Astrocyte (in vitro differentiated cells and primary cell): ENCODE measurements around the gene ANKRD63. TPM values are rescaled to one million over a fixed set of nuclear protein-coding genes. Genes with fewer than 3 reads are reported as not detected.

Source experiments
- DNase-seq: peaks from one replicate; pipeline ENCODE4 v3.0.0-alpha.2; 2010; ENCODE audit warnings: low read depth
- FAIRE-seq: peaks from 2 replicates; lab custom pipeline; 2011; peaks lifted over from hg19 to GRCh38; lab: Jason Lieb, UNC
- H2AFZ ChIP-seq: 2 replicates; pipeline ENCODE4 v1.6.0; 2012; ENCODE audit warnings: low read depth, low read length, inconsistent platforms
- H3K27ac ChIP-seq: 2 replicates; pipeline ENCODE4 v1.5.1; 2011; ENCODE audit warnings: low read depth, low read length, inconsistent platforms
- H3K27me3 ChIP-seq: 2 replicates; pipeline ENCODE4 v1.6.0; 2011; ENCODE audit warnings: low read length, inconsistent platforms; ENCODE audit not compliant: insufficient read depth
- H3K36me3 ChIP-seq: 2 replicates; pipeline ENCODE4 v1.5.1; 2011; ENCODE audit warnings: low read length, inconsistent platforms; ENCODE audit not compliant: insufficient read depth
- H3K4me1 ChIP-seq: 2 replicates; pipeline ENCODE4 v1.5.1; 2011; ENCODE audit warnings: low read length, inconsistent platforms; ENCODE audit not compliant: insufficient read depth
- H3K4me2 ChIP-seq: 2 replicates; pipeline ENCODE4 v1.6.0; 2012; ENCODE audit warnings: low read length, inconsistent platforms
- H3K4me3 ChIP-seq: 2 replicates; pipeline ENCODE4 v1.5.1; 2011; ENCODE audit warnings: low read depth, mild to moderate bottlenecking, low read length, inconsistent platforms; ENCODE audit not compliant: insufficient read depth
- H3K79me2 ChIP-seq: 2 replicates; pipeline ENCODE4 v1.6.0; 2012; ENCODE audit warnings: mild to moderate bottlenecking, low read length, inconsistent platforms; ENCODE audit not compliant: insufficient read depth
- H3K9ac ChIP-seq: 2 replicates; pipeline ENCODE4 v1.6.0; 2012; ENCODE audit warnings: mild to moderate bottlenecking, low read length, inconsistent platforms
- H3K9me3 ChIP-seq: 2 replicates; pipeline ENCODE4 v1.5.1; 2012; ENCODE audit warnings: low read depth, mild to moderate bottlenecking, low read length, inconsistent platforms; ENCODE audit not compliant: insufficient read depth
- H4K20me1 ChIP-seq: 2 replicates; pipeline ENCODE4 v1.6.0; 2012; ENCODE audit warnings: low read length, inconsistent platforms; ENCODE audit not compliant: insufficient read depth
- H3K27ac Mint-ChIP-seq: one replicate; pipeline ENCODE4 v1.8.0; 2021; ENCODE audit warnings: mild to moderate bottlenecking, mixed read lengths; ENCODE audit not compliant: unreplicated experiment
- H3K27me3 Mint-ChIP-seq: one replicate; pipeline ENCODE4 v1.8.0; 2021; ENCODE audit warnings: low read depth, mixed read lengths; ENCODE audit not compliant: unreplicated experiment
- H3K36me3 Mint-ChIP-seq: one replicate; pipeline ENCODE4 v1.8.0; 2021; ENCODE audit warnings: low read depth, mixed read lengths; ENCODE audit not compliant: unreplicated experiment
- H3K4me1 Mint-ChIP-seq: one replicate; pipeline ENCODE4 v1.8.0; 2021; ENCODE audit warnings: low read depth, mixed read lengths; ENCODE audit not compliant: unreplicated experiment
- H3K4me3 Mint-ChIP-seq: one replicate; pipeline ENCODE4 v1.8.0; 2021; ENCODE audit warnings: mild to moderate bottlenecking, moderate library complexity, mixed read lengths; ENCODE audit not compliant: unreplicated experiment
- H3K9me3 Mint-ChIP-seq: one replicate; pipeline ENCODE4 v1.8.0; 2021; ENCODE audit warnings: mild to moderate bottlenecking, mixed read lengths; ENCODE audit not compliant: unreplicated experiment
- CTCF ChIP-seq: IDR thresholded peaks from 2 replicates; pipeline ENCODE4 v1.5.1; 2011; ENCODE audit warnings: low read depth, mild to moderate bottlenecking, inconsistent platforms, low read length, moderate library complexity; ENCODE audit not compliant: insufficient read depth
- EZH2 ChIP-seq: IDR thresholded peaks from 2 replicates; pipeline ENCODE4 v1.6.1; 2012; ENCODE audit warnings: mild to moderate bottlenecking, low read length, inconsistent platforms; ENCODE audit not compliant: insufficient read depth
- total RNA-seq: library from RNA; stranded (reverse); gene quantifications from 2 replicates; pipeline ENCODE4 v1.2.1, GENCODE V29; 2021

Gene ANKRD63
- total RNA-seq, 1 donor from 2014 or later = not detected

GRCh38 chr15:40310993-40311392 is 28.1 kb upstream of the ANKRD63 start:
- H3K27ac Mint-ChIP-seq = no peak overlapping the region
- peaks cover 53% of the 10 kb centered on the region for H3K27me3 Mint-ChIP-seq
- Histone ChIP-seq H2AFZ (no peak overlapping the region), H3K27me3 (peaks cover 9% of the 10 kb centered on the region), H3K4me1 (no peaks in the 10 kb centered on the region), H4K20me1 (no peaks in the 10 kb centered on the region), H3K9me3 (no peaks in the 10 kb centered on the region), H3K9ac (no peak overlapping the region), H3K27ac (no peak overlapping the region), H3K4me2 (no peak overlapping the region), H3K36me3 (no peaks in the 10 kb centered on the region), H3K79me2 (no peaks in the 10 kb centered on the region), H3K4me3 (no peak overlapping the region)
- FAIRE-seq (no peak), DNase-seq (no peak)
- H3K9me3 Mint-ChIP-seq = no peaks in the 10 kb centered on the region
- TF ChIP-seq EZH2 (no peak), CTCF (no peak)
- H3K36me3 Mint-ChIP-seq = no peaks in the 10 kb centered on the region
- no peak overlapping the region for H3K4me3 Mint-ChIP-seq
- H3K4me1 Mint-ChIP-seq = peaks cover 12% of the 10 kb centered on the region

- Mint-ChIP-seq H3K27ac (no peak overlapping the region), H3K4me3 (no peak overlapping the region), H3K9me3 (no peaks in the 10 kb centered on the region), H3K36me3 (no peaks in the 10 kb centered on the region), H3K27me3 (peaks cover 58% of the 10 kb centered on the region), H3K4me1 (peaks cover 10% of the 10 kb centered on the region)
- Histone ChIP-seq H3K9me3 (no peaks in the 10 kb centered on the region), H3K4me3 (no peak overlapping the region), H3K4me2 (no peak overlapping the region), H3K9ac (no peak overlapping the region), H3K36me3 (no peaks in the 10 kb centered on the region), H3K4me1 (no peaks in the 10 kb centered on the region), H4K20me1 (no peaks in the 10 kb centered on the region), H3K27ac (no peak overlapping the region), H2AFZ (no peak overlapping the region), H3K27me3 (peaks cover 9% of the 10 kb centered on the region), H3K79me2 (no peaks in the 10 kb centered on the region)
- no peak for TF ChIP-seq EZH2
- peak; percentile 59 for TF ChIP-seq CTCF
- DNase-seq (no peak), FAIRE-seq (no peak)
Measured at GRCh38 chr15:40310001-40310959, 27.4 kb upstream of the ANKRD63 start.

DNA sequence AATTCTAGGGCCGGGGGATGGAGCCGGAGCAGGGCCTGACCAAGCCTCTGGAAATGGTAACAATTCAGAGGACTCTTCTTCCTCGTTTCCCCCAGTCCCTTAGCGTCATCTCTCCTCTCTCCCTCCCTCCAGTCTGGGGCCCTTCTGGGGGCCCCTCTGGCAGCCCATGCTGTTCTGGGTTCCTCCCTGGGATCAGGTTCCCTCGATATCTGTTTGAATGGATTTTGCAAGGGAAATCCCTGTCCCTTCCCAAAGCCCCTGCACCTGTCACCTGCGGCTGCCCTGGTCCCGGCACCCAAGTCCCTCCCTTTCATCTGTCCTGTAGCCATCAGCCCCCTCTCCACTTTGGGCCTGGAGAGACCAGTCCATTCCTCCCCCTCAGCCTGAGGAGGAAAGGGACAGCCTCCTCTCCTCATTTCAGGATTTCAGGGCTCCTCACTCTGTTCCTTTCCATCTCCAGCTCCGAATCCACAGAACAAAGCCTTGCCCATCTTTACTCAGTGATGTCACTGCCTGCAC is 26.5 kb upstream of the ANKRD63 start:
- H3K27me3 Mint-ChIP-seq = peaks cover 62% of the 10 kb centered on the region
- Histone ChIP-seq H4K20me1 (no peaks in the 10 kb centered on the region), H3K4me2 (no peak overlapping the region), H3K9ac (no peak overlapping the region), H2AFZ (no peak overlapping the region), H3K36me3 (no peaks in the 10 kb centered on the region), H3K4me1 (no peaks in the 10 kb centered on the region), H3K79me2 (no peaks in the 10 kb centered on the region), H3K4me3 (no peak overlapping the region), H3K27ac (no peak overlapping the region), H3K9me3 (no peaks in the 10 kb centered on the region), H3K27me3 (peaks cover 9% of the 10 kb centered on the region)
- H3K9me3 Mint-ChIP-seq = peaks cover 2% of the 10 kb centered on the region
- H3K36me3 Mint-ChIP-seq = peaks cover under 1% of the 10 kb centered on the region
- H3K4me1 Mint-ChIP-seq = peaks cover 4% of the 10 kb centered on the region
- DNase-seq (no peak), FAIRE-seq (no peak)
- no peak overlapping the region for H3K27ac Mint-ChIP-seq
- no peak for TF ChIP-seq CTCF
- H3K4me3 Mint-ChIP-seq = no peak overlapping the region
